M059J (cell line): ENCODE results near the gene CPLX1. TPM values are rescaled to one million over a fixed set of nuclear protein-coding genes. Genes with fewer than 3 reads are reported as not detected.
"Not testable (repeated sequence)": the region's sequence is repeated elsewhere in the genome, so short reads cannot be mapped to it uniquely, and the experiment has no call there.

Experiments
- DNase-seq: peaks from one replicate; pipeline ENCODE4 v3.0.0-alpha.2; 2012; ENCODE audit warnings: low read depth
- total RNA-seq: library from RNA; depleted of rRNA; stranded (reverse); fragments of >200 nt; shearing (Covaris generic); gene quantifications from 2 replicates; pipeline ENCODE4 v1.2.3, GENCODE V29; 2014

Gene CPLX1
- total RNA-seq, 1 experiment from 2014 or later, result not detected

DNA sequence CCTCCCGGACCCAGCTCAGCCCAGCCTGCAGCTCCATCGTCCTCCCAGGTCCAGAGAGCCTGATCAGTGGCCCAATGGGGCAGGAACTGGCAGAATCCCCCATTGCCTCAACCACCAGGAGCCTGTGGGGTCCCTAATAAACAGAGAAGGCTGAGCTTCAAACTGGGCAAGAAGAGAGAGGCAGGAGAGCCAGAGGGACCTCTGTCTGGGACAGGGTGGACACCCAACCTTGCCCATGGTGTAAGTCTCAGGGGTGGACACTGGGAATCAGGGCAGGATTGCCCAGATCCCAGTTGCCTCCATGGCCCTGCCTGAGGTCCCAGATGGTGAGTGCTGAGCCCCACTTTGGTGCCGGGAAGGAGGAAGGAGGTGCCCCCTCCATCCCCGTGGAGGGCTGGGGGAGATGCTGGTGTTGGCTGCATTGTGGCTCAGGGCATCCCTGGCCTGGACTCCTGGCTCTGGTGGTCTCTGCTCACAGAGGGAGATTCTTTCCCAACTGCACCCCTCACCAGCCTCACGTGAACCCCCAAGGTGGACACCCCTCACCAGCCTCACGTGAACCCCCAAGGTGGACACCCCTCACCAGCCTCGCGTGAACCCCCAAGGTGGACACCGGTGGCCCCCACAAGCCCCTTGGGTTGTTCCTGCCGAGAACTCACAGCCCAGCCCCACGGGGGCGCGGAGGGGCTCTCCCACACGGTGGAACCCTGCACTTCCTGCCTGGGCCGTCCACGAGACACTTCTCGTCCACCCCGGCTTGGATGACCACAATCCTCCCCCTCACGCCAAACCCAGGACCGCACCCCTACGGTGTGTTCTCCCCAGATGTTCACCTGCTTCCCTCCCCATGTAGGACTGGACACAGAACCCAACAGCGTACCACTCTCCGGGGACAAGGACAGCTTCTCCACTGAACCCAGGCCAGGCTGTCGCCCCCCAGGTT is 5.4 kb downstream of the CPLX1 start:
- no peak for DNase-seq

DNA sequence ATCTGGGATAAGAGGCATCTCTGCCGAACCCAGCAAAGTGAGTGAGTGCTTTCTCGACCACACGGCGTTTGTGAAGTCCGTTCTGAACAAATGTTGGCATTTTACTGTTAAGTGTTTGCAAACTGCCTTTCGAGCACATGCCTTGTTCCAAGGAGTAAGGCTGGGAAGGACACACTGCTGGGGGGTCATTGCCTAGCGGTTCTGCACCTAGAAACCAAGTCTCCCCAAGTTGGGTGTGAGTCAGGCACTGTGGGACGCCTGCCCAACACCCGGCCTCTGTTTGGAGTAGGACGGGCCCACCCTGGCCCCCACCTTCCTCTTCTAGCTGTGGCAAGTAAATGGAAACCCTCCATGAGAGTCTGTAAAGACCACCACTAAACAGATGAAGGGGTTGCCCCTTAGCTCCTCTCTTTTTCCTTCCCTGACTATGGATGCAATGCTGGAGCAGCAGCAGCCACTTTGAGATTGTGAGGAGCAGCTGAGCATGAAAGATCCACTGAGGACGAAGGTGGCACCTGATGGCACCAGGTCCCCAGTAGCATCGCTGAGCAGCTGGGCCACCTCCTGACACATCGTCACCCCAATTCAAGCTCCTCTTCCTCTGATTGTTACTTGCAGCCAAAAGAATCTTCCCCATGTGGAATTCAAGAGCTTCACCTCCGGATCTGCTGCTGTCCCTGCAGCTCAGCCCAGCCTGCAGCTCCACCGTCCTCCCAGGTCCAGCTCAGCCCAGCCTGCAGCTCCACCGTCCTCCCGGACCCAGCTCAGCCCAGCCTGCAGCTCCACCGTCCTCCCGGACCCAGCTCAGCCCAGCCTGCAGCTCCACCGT is 6.3 kb downstream of the CPLX1 start:
- DNase-seq, result no peak

GRCh38 chr4:818106-818921 is 7.6 kb downstream of the CPLX1 start:
- no peak for DNase-seq

DNA sequence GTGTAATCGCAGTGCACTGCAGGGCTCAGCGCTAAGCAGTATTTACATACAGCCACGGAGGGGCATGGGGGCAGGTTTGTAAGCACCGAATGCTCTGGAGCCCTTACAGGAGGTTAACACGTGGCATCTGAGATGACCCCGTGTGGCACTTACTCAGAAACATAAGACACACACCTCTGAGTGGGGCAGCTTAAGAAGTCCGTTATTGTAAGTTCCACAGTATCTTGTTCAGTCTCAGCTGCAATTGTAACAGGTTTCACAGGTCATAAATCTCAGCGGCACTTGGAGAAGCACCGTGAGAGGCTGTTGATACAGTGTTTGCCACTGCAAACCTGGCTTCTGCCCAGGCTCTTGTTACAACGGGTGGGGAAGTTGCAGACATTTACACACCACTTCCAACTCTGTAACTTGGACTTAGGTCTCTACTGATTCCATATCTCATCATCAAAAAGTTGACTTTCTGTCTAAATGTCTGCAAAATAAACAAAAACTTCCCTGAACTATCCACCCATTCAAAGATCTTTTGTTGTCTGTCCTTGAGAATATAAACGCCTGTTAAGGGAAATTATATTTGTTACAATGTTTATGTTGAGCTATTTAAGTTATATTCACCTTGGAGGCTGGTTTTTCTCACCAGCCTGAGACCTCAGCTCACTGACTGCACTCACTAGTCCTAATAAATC is 10.3 kb downstream of the CPLX1 start:
- DNase-seq, result no peak

- no peak for DNase-seq
Measured at GRCh38 chr4:814312-814850, 11.5 kb downstream of the CPLX1 start.

GRCh38 chr4:813900-814299 is 12.0 kb downstream of the CPLX1 start:
- DNase-seq, result no peak

DNA sequence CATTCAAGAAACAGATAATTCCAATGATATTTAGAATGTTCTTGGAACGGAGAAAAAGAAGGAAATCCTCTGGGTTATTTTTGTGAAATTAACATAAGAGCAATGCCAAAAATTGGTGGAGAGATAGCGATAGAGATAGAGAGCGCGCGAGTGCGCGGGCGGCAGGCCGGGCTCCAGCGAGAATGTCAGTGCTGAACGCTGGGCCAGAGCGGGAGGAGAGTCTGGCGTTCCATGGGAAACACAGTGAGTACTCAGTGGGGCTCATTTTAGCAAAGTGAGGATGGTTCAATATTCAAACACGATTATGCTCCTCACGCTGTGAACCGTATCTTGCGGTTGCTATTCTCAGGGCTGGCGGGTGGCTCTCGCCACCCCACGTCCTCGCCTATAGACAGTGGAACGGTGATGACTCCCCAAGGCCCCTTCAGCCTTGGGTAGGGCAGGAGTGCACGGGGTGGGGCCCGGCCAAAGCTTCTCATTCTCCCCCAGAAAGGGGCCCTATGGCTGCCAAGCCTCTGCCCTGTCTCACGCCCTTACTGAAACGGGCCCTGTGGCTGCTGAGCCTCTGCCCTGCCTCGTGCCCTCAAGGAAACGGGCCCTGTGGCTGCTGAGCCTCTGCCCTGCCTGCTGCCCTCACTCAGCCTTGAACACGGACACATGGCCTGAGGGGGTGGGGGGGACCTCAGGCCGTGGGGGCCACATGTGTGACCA is 16.9 kb downstream of the CPLX1 start:
- DNase-seq, result no peak

GRCh38 chr4:807792-808191 is 18.1 kb downstream of the CPLX1 start:
- DNase-seq, result no peak

- not testable (repeated sequence) for DNase-seq
Measured at GRCh38 chr4:806979-807378, 18.9 kb downstream of the CPLX1 start.

DNA sequence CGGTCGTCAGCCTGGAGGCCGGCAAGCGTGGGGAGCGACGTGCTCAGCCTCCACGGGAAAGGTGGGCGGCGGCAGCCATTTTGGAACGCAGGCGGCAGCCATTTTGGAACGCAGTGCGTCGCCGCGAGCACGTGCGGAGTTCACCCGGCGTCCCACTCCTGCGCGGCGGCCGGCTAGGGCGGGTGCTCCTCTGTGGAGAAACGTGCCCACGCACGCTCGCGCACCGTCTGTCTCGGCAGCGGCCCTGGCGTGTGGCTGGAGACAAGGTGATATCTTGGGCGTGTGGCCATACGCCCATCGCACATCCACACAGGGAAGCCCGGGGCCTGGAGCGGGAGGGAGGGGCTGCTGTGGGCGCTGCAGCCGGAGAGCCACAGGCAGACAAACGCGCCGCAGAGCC is 21.1 kb downstream of the CPLX1 start:
- DNase-seq, result no peak

- DNase-seq, result no peak
Measured at GRCh38 chr4:803884-804283, 22.0 kb downstream of the CPLX1 start.

GRCh38 chr4:801436-802124 is 24.3 kb downstream of the CPLX1 start:
- no peak for DNase-seq

GRCh38 chr4:797066-797465 is 28.9 kb downstream of the CPLX1 start:
- no peak for DNase-seq

DNA sequence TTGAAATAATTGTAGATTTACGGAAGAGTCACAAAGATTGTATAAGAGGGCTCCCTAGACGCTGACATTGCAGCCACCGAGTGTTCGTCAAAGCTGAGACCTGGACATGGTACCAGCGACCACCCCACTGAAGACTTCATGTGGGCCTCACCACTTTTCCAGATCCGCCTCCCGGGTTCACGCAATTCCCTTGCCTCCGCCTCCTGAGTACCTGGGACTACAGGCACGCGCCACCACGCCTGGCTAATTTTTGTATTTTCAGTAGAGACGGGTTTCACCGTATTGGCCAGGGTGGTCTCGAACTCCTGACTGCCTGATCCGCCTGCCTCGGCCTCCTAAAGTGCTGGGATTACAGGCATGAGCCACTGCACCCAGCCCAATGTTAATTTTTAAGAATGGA is 29.7 kb downstream of the CPLX1 start:
- no peak for DNase-seq

GRCh38 chr4:795726-796119 is 30.2 kb downstream of the CPLX1 start:
- DNase-seq, result no peak

DNA sequence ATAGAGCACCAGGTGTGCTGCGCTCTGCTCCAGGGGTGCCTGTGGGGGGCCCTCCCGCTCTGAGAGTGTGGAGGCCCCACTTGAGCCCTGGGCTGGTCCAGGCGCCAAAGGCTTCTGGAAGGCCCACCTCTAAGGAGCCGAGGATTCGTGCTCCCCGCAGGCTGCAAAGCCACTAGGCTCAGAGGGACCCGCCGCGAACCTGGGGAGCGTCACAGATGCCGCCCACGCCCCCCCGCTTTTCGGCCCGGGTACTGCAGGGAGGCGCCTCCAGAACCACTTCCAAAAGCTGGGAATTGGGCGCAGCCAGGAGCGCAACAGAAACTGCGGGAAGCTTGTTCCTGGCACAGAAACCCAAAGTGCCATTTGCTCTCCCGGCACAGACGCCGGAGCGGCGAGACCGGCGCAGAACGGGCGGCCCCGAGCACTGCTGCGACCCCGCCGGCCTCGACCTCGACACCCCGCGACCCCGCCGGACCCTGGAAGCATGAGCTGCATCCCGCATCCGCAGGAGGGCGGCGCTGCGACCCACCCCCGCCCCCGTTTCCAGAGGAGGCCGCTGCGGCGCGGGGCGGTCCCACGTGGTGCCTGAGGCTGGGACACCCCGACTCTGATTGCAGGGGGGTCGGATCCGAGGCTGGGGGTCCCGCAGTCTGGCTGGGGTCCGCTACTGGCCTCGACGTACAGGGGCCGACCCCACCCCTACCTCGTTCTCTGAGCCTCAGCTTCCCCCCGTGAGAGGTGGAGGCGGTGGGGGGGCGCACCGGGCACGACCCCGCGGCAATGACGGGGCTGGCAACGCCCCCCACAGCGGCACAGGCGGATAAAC is 30.8 kb downstream of the CPLX1 start:
- DNase-seq, result no peak

DNA sequence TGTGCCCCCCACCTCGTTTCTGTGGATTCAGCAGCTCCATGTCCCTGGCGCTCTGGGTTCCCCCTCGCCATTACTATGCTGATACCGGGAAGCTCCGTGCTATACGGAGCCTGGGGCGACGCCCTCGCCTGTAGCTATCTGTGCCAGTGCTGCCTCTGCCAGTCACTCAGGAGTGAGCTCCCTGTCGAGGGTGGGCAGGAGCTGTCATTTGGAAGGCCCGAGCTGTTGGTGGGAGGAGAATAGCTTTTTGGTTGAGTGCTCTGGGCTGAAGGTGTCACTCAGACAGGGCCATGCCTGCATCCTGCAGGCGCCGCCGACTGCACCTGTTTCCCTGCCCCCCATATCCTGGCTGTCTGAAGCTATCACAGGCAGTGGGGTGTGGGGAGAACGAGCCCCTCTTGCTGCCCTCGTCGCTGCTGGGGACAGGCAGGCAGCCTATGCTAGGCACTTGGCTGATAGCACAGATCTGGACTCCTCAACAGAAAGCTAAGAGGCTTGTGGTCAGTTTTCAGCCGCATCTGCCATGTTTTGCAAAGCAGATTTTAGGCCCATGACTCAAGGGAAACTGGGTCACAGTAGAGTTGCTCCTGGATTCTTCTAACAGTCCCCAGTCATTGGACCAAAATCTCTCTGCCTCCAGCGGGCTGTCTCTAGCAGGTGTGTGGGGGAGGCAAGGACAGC is 31.8 kb downstream of the CPLX1 start:
- DNase-seq, result no peak
